ENCODE results near the gene UBA6.
"Not testable (repeated sequence)": the region's sequence is repeated elsewhere in the genome, so short reads cannot be mapped to it uniquely, and the experiment has no call there.

The UBA6 gene

GRCh38 chr4:67743194-67743593 lies 42.2 kb upstream of the UBA6 start:
- no peak overlapping the region for H3K4me3 ChIP-seq (ENCODE audit: low read depth, low read length)
- TF ChIP-seq CTCF (IDR thresholded peaks at IDR 0.05; ENCODE audit: low read depth, low read length, missing control alignments) = no peak
- H3K36me3 ChIP-seq (replicated peaks) = no peaks in the 10 kb centered on the region
- H3K27ac ChIP-seq = no peak overlapping the region
- no peaks in the 10 kb centered on the region for H3K27me3 ChIP-seq (replicated peaks)
- DNase-seq = no peak
- in situ Hi-C loops (cut with HindIII; ENCODE audit: low pct_ligation_motif_present, low sequenced_read_pairs) = no loop called here

GRCh38 chr4:67736262-67736661 lies 35.3 kb upstream of the UBA6 start:
- no peak for TF ChIP-seq CTCF (IDR thresholded peaks at IDR 0.05; ENCODE audit: low read depth, low read length, missing control alignments)
- Histone ChIP-seq H3K27ac (no peak overlapping the region), H3K27me3 (replicated peaks) (no peaks in the 10 kb centered on the region), H3K4me3 (ENCODE audit: low read depth, low read length) (no peak overlapping the region), H3K36me3 (replicated peaks) (no peaks in the 10 kb centered on the region)
- DNase-seq = no peak
- in situ Hi-C loops (cut with HindIII; ENCODE audit: low pct_ligation_motif_present, low sequenced_read_pairs) = no loop called here

- in situ Hi-C loops (cut with HindIII; ENCODE audit: low pct_ligation_motif_present, low sequenced_read_pairs) = no loop called here
- no peak for TF ChIP-seq CTCF (IDR thresholded peaks at IDR 0.05; ENCODE audit: low read depth, low read length, missing control alignments)
- no peak for DNase-seq
- H3K4me3 ChIP-seq (ENCODE audit: low read depth, low read length) = no peak overlapping the region
- H3K27me3 ChIP-seq (replicated peaks) = no peaks in the 10 kb centered on the region
- H3K27ac ChIP-seq = no peak overlapping the region
- H3K36me3 ChIP-seq (replicated peaks) = no peaks in the 10 kb centered on the region
These were observed 34.4 kb upstream of the UBA6 start for GRCh38 chr4:67735325-67735724.

GRCh38 chr4:67730511-67730910 lies 29.6 kb upstream of the UBA6 start:
- in situ Hi-C loops (cut with HindIII; ENCODE audit: low pct_ligation_motif_present, low sequenced_read_pairs); H3K27ac ChIP-seq; H3K27me3 ChIP-seq (replicated peaks); H3K4me3 ChIP-seq (ENCODE audit: low read depth, low read length); H3K36me3 ChIP-seq (replicated peaks); DNase-seq: not testable (repeated sequence)

- H3K27ac ChIP-seq = peak overlapping the region; percentile 87
- H3K4me3 ChIP-seq (ENCODE audit: low read depth, low read length) = peak overlapping the region; percentile 12
- no peak for TF ChIP-seq CTCF (IDR thresholded peaks at IDR 0.05; ENCODE audit: low read depth, low read length, missing control alignments)
- DNase-seq = peak; percentile 89
- H3K27me3 ChIP-seq (replicated peaks) = no peaks in the 10 kb centered on the region
- in situ Hi-C loops (cut with HindIII; ENCODE audit: low pct_ligation_motif_present, low sequenced_read_pairs) = no loop called here
- no peaks in the 10 kb centered on the region for H3K36me3 ChIP-seq (replicated peaks)
These were observed 26.3 kb upstream of the UBA6 start for GRCh38 chr4:67727124-67727850.

GRCh38 chr4:67725981-67726380 lies 25.0 kb upstream of the UBA6 start:
- Histone ChIP-seq H3K36me3 (replicated peaks) (no peaks in the 10 kb centered on the region), H3K27me3 (replicated peaks) (no peaks in the 10 kb centered on the region), H3K4me3 (ENCODE audit: low read depth, low read length) (no peak overlapping the region), H3K27ac (peak overlapping the region; percentile 87)
- peak; percentile 53 for DNase-seq
- TF ChIP-seq CTCF (IDR thresholded peaks at IDR 0.05; ENCODE audit: low read depth, low read length, missing control alignments) = no peak
- in situ Hi-C loops (cut with HindIII; ENCODE audit: low pct_ligation_motif_present, low sequenced_read_pairs) = no loop called here
